GM19463 (cell line): ENCODE results near the gene RMND1.
"Not testable (repeated sequence)": the region's sequence is repeated elsewhere in the genome, so short reads cannot be mapped to it uniquely, and the experiment has no call there.

ENCODE experiments used
- ATAC-seq: cut with Tn5 transposase; IDR thresholded peaks from one replicate; pipeline ENCODE4 v1.9.1; 2021; ENCODE audit warnings: mild to moderate bottlenecking, moderate library complexity; ENCODE audit not compliant: unreplicated experiment

Gene RMND1

GRCh38 chr6:151387175-151387970 lies 64.6 kb downstream of the RMND1 start:
- no peak for ATAC-seq

GRCh38 chr6:151385177-151385576 lies 66.7 kb downstream of the RMND1 start:
- ATAC-seq, result no peak

- no peak for ATAC-seq
Measured at GRCh38 chr6:151384151-151384550, 67.8 kb downstream of the RMND1 start.

- ATAC-seq, result not testable (repeated sequence)
Measured at GRCh38 chr6:151382631-151383030, 69.3 kb downstream of the RMND1 start.

- ATAC-seq, result no peak
Measured at GRCh38 chr6:151381722-151382121, 70.2 kb downstream of the RMND1 start.

- ATAC-seq, result no peak
Measured at GRCh38 chr6:151380848-151381205, 71.1 kb downstream of the RMND1 start.

- peak; percentile 68 for ATAC-seq
Measured at GRCh38 chr6:151379933-151380847, 71.7 kb downstream of the RMND1 start.

- ATAC-seq, result no peak
Measured at GRCh38 chr6:151377095-151377494, 74.8 kb downstream of the RMND1 start.

GRCh38 chr6:151376440-151376839 lies 75.5 kb downstream of the RMND1 start:
- no peak for ATAC-seq

- ATAC-seq, result no peak
Measured at GRCh38 chr6:151375833-151376232, 76.1 kb downstream of the RMND1 start.

GRCh38 chr6:151374036-151374683 lies 77.8 kb downstream of the RMND1 start:
- no peak for ATAC-seq

- ATAC-seq, result no peak
Measured at GRCh38 chr6:151372164-151372563, 79.8 kb downstream of the RMND1 start.

GRCh38 chr6:151370509-151371078 lies 81.3 kb downstream of the RMND1 start:
- ATAC-seq, result no peak

- no peak for ATAC-seq
Measured at GRCh38 chr6:151365233-151365632, 86.7 kb downstream of the RMND1 start.

- ATAC-seq, result no peak
Measured at GRCh38 chr6:151359486-151359885, 92.4 kb downstream of the RMND1 start.

- ATAC-seq, result no peak
Measured at GRCh38 chr6:151358475-151358874, 93.5 kb downstream of the RMND1 start.

- no peak for ATAC-seq
Measured at GRCh38 chr6:151357758-151358436, 94.0 kb downstream of the RMND1 start.

GRCh38 chr6:151356983-151357382 lies 94.9 kb downstream of the RMND1 start:
- ATAC-seq, result not testable (repeated sequence)
